B cell (primary cell): ENCODE results near the gene RABGAP1L. TPM values are rescaled to one million over a fixed set of nuclear protein-coding genes. Genes with fewer than 3 reads are reported as not detected.

Experiments used
- ATAC-seq: fragments of 200-7000 bp; cut with Tn5 transposase; one replicate; pipeline ENCODE4 v1.10.0; 2021; ENCODE audit warnings: low read depth, mild to moderate bottlenecking, moderate number of reproducible peaks, moderate library complexity
- CTCF ChIA-PET: fragments of 350-600 bp; sonication (Branson Sonifier 250); formaldehyde crosslinking; loops from one replicate; lab custom pipeline; 2021; ENCODE audit warnings: antibody characterized with exemption, inconsistent platforms; lab: Charles Lee
- POLR2A ChIA-PET: fragments of 350-600 bp; sonication (Branson Sonifier 250); formaldehyde crosslinking; loops from one replicate; lab custom pipeline; 2021; ENCODE audit warnings: antibody characterized with exemption; lab: Charles Lee
- DNase-seq: peaks from one replicate; pipeline ENCODE4 v3.0.0; 2013
- H2AFZ ChIP-seq: 2 replicates; pipeline ENCODE4 v1.6.1; 2012; ENCODE audit warnings: mild to moderate bottlenecking, low read depth, low read length; ENCODE audit not compliant: insufficient read depth, poor library complexity, severe bottlenecking
- H3K27ac ChIP-seq, 2 donors: 1 replicate in 1 of 2; 2 replicates in 1 of 2; pipeline ENCODE4 v1.5.1; 2012 to 2013; ENCODE audit warnings: low read length in 2 of 2, mild to moderate bottlenecking in 2 of 2, moderate library complexity in 1 of 2
- H3K27me3 ChIP-seq, 4 experiments: fragments of 200-600 bp in 1 of 4; sonication (generic) in 1 of 4; replicated peaks in 1 of 4; 1 replicate in 2 of 4; 2 replicates in 2 of 4; pipeline versions ENCODE4 v1.6.1 to v1.7.0; 2013 to 2016; ENCODE audit warnings: low read length in 3 of 4, mild to moderate bottlenecking in 2 of 4, mixed read lengths in 1 of 4, moderate library complexity in 1 of 4; ENCODE audit not compliant: insufficient read depth in 4 of 4, control insufficient read depth in 3 of 4; ENCODE audit errors: control extremely low read depth in 1 of 4
- H3K36me3 ChIP-seq, 2 experiments: replicated peaks in 1 of 2; 1 replicate in 1 of 2; 2 replicates in 1 of 2; pipeline versions ENCODE4 v1.6.1 to v1.7.1; 2013; ENCODE audit warnings: low read length in 1 of 2; ENCODE audit not compliant: insufficient read depth in 2 of 2, control insufficient read depth in 1 of 2; ENCODE audit errors: control extremely low read depth in 1 of 2, extremely low read depth in 1 of 2
- H3K4me1 ChIP-seq, 2 donors: fragments of 200-600 bp in 1 of 2; sonication (generic) in 1 of 2; 1 replicate in 1 of 2; 2 replicates in 1 of 2; pipeline versions ENCODE4 v1.5.1 to v1.6.1; 2013 to 2017; ENCODE audit warnings: low read length in 2 of 2; ENCODE audit not compliant: control insufficient read depth in 2 of 2, insufficient read depth in 2 of 2
- H3K4me2 ChIP-seq: replicated peaks from 2 replicates; pipeline ENCODE3; 2012; ENCODE audit warnings: mild to moderate bottlenecking, low read depth, low read length; ENCODE audit not compliant: poor library complexity, severe bottlenecking
- H3K4me3 ChIP-seq, 5 experiments: fragments of 200-600 bp in 1 of 5; sonication (generic) in 1 of 5; 1 replicate in 3 of 5; 2 replicates in 2 of 5; pipeline versions ENCODE4 v1.5.1 to v1.7.0; 2011 to 2016; ENCODE audit warnings: low read length in 4 of 5, mild to moderate bottlenecking in 4 of 5, low read depth in 2 of 5, control low read depth in 1 of 5, moderate library complexity in 1 of 5; ENCODE audit not compliant: insufficient read depth in 1 of 5; ENCODE audit errors: control extremely low read depth in 1 of 5, extremely low read depth in 1 of 5
- H3K79me2 ChIP-seq: fragments of 200-600 bp; sonication (generic); one replicate; pipeline ENCODE4 v1.6.0; 2016; ENCODE audit warnings: low read length; ENCODE audit not compliant: control insufficient read depth, insufficient read depth
- H3K9ac ChIP-seq: fragments of 200-600 bp; sonication (generic); 2 replicates; pipeline ENCODE4 v1.6.1; 2017; ENCODE audit warnings: mild to moderate bottlenecking, low read length, moderate library complexity
- H3K9me3 ChIP-seq, 3 donors: one replicate each; pipeline versions ENCODE4 v1.6.1 to v1.7.1; 2013; ENCODE audit warnings: low read length in 2 of 3; ENCODE audit not compliant: control insufficient read depth in 2 of 3, insufficient read depth in 1 of 3; ENCODE audit errors: control extremely low read depth in 1 of 3
- H4K20me1 ChIP-seq: 2 replicates; pipeline ENCODE4 v1.6.0; 2012; ENCODE audit warnings: mild to moderate bottlenecking, low read length; ENCODE audit not compliant: insufficient read depth, control insufficient read depth, poor library complexity, severe bottlenecking
- H3K27ac Mint-ChIP-seq: one replicate; pipeline ENCODE4 v1.8.0; 2021; ENCODE audit warnings: mixed read lengths
- H3K27me3 Mint-ChIP-seq: one replicate; pipeline ENCODE4 v1.8.0; 2021; ENCODE audit warnings: mixed read lengths
- H3K4me1 Mint-ChIP-seq: one replicate; pipeline ENCODE4 v1.8.0; 2021; ENCODE audit warnings: mixed read lengths
- H3K4me3 Mint-ChIP-seq: one replicate; pipeline ENCODE4 v1.8.0; 2021; ENCODE audit warnings: mixed read lengths
- H3K9me3 Mint-ChIP-seq: one replicate; pipeline ENCODE4 v1.8.0; 2022; ENCODE audit warnings: mixed read lengths; ENCODE audit not compliant: insufficient read depth
- CTCF ChIP-seq: fragments of 200-600 bp; IDR thresholded peaks from one replicate; pipeline ENCODE4 v1.8.0; 2022; ENCODE audit warnings: antibody characterized with exemption, mild to moderate bottlenecking
- EZH2 ChIP-seq: IDR thresholded peaks from 2 replicates; pipeline ENCODE4 v1.6.1; 2012; ENCODE audit warnings: borderline replicate concordance, low read depth, mild to moderate bottlenecking, moderate library complexity, low read length; ENCODE audit not compliant: insufficient read depth, poor library complexity, severe bottlenecking
- WGBS: methylation state at CpG from one replicate; pipeline ENCODE4 v1.1.5; 2013; ENCODE audit warnings: missing lambda C conversion rate; ENCODE audit not compliant: insufficient coverage; 5-methylcytosine and 5-hydroxymethylcytosine counted together
- intact Hi-C: fragments of 100-400 bp; cut with micrococcal nuclease; formaldehyde crosslinking; loops from one replicate; pipeline ENCODE4 v1.10.0; 2022
- polyA plus RNA-seq: library from polyadenylated mRNA; depleted of rRNA; stranded (reverse); fragments of >200 nt; gene quantifications from 2 replicates; pipeline ENCODE4 v1.2.3, GENCODE V29; 2012
- total RNA-seq, 2 donors: library from RNA; stranded (reverse); fragments of 120-200 nt in 1 of 2; gene quantifications; 1 replicate in 1 of 2; 2 replicates in 1 of 2; pipeline versions ENCODE4 v1.2.3 to v1.2.4, GENCODE V29; 2013 to 2022

RABGAP1L gene
- total and polyA plus RNA-seq, 2 donors (not counting 1 experiment from before 2014, with no cell fraction given), result 34.9 to 159 TPM

- Mint-ChIP-seq H3K27ac (no peak overlapping the region), H3K9me3 (peaks cover 3% of the 10 kb centered on the region), H3K4me1 (no peaks in the 10 kb centered on the region), H3K4me3 (no peak overlapping the region), H3K27me3 (no peaks in the 10 kb centered on the region)
- peaks cover 0 to 7% of the 10 kb centered on the region in 2 experiments for H3K36me3 ChIP-seq
- no peak for DNase-seq
- no peak overlapping the region for H3K4me3 ChIP-seq
- intact Hi-C loops, result no loop called here
- no peak overlapping the region for H3K4me2 ChIP-seq
- no peak for TF ChIP-seq EZH2
- no peak for TF ChIP-seq CTCF
- H3K27ac ChIP-seq, result no peak overlapping the region
- H3K4me1 ChIP-seq, result no peaks in the 10 kb centered on the region
- no peaks in the 10 kb centered on the region for H3K79me2 ChIP-seq
- H3K9ac ChIP-seq, result no peak overlapping the region
- WGBS, result no CpG with 5 or more reads among the region's 1 CpG
- H4K20me1 ChIP-seq, result no peaks in the 10 kb centered on the region
- CTCF ChIA-PET, result interaction anchor here (0.6 to 2.0 kb wide), 3 partner anchors 12 to 451 kb away, joined by 3 to 7 read pairs (median 3); no protein-coding TSS in a partner anchor
- no peak for ATAC-seq
- POLR2A ChIA-PET, result no interaction called here
- H2AFZ ChIP-seq, result no peak overlapping the region
- H3K9me3 ChIP-seq, result peaks cover 0 to 17% (median 0%) of the 10 kb centered on the region in 3 donors
- no peaks in the 10 kb centered on the region for H3K27me3 ChIP-seq
Observed at GRCh38 chr1:174713796-174714195, 554.5 kb downstream of the RABGAP1L start.

GRCh38 chr1:174719194-174719593 is 559.9 kb downstream of the RABGAP1L start:
- H3K4me1 Mint-ChIP-seq, result no peaks in the 10 kb centered on the region
- ATAC-seq (no peak), DNase-seq (no peak)
- Histone ChIP-seq H3K27ac (no peak overlapping the region), H3K9me3 (no peaks in the 10 kb centered on the region), H4K20me1 (no peaks in the 10 kb centered on the region), H3K4me2 (no peak overlapping the region), H3K9ac (no peak overlapping the region), H2AFZ (no peak overlapping the region), H3K27me3 (no peaks in the 10 kb centered on the region), H3K79me2 (no peaks in the 10 kb centered on the region), H3K36me3 (no peaks in the 10 kb centered on the region), H3K4me3 (no peak overlapping the region), H3K4me1 (no peaks in the 10 kb centered on the region)
- intact Hi-C loops, result no loop called here
- ChIA-PET POLR2A (no interaction called here), CTCF (no interaction called here)
- H3K9me3 Mint-ChIP-seq, result no peaks in the 10 kb centered on the region
- no peak for TF ChIP-seq CTCF
- TF ChIP-seq EZH2, result no peak
- no peaks in the 10 kb centered on the region for H3K27me3 Mint-ChIP-seq
- no peak overlapping the region for H3K27ac Mint-ChIP-seq
- no peak overlapping the region for H3K4me3 Mint-ChIP-seq
- WGBS, result no CpG with 5 or more reads among the region's 2 CpGs
